GM06990 (cell line): Measurements from ENCODE around the gene SIM1.

Experiments used
- DNase-seq: peaks from one replicate; pipeline ENCODE4 v3.0.0-alpha.2; 2011; ENCODE audit not compliant: insufficient read length; ENCODE audit errors: extremely low read depth
- H3K27me3 ChIP-seq: replicated peaks from 2 replicates; pipeline ENCODE4 v1.6.0; 2011; ENCODE audit warnings: low read length; ENCODE audit not compliant: control insufficient read depth, insufficient read depth
- H3K36me3 ChIP-seq: 2 replicates; pipeline ENCODE4 v1.5.1; 2011; ENCODE audit warnings: low read length; ENCODE audit not compliant: control insufficient read depth, insufficient read depth
- H3K4me3 ChIP-seq: replicated peaks from 2 replicates; pipeline ENCODE4 v1.5.1; 2011; ENCODE audit warnings: low read depth, mild to moderate bottlenecking, control low read depth, low read length
- TF ChIP-seq, protein P1 (sequence below): IDR thresholded peaks from 2 replicates; pipeline ENCODE4 v1.5.1; 2011; ENCODE audit warnings: low read length, control low read depth, mild to moderate bottlenecking, inconsistent platforms; ENCODE audit not compliant: insufficient read depth, poor library complexity, severe bottlenecking

The SIM1 gene

DNA sequence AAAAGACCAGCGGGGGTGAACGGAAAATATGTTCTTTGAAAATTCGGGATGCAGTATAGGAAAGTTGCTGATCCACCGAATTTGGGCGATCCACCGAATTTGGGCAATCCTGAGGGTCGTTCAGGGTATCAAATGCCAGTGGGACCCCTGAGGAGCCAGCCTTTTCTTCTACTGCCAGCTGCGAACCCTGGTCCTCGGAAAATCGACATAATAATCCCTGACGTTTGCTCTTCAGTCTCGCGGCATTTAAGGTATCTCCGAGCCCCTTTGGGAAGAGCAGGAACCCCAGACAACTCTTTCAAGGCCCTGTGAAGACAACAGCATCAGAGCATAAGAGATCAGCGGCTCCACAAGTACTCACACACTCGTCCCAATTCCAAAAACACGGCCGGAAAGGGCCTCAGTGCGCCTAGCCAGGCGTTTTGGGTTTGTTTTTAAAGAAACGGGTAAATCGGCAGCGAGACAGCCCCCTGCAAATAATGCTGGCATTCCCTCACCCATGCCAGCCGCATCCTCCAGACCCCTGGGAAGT lies 1.0 kb downstream of the SIM1 start:
- peaks cover 5% of the 10 kb centered on the region for H3K27me3 ChIP-seq
- TF ChIP-seq, protein P1, sequence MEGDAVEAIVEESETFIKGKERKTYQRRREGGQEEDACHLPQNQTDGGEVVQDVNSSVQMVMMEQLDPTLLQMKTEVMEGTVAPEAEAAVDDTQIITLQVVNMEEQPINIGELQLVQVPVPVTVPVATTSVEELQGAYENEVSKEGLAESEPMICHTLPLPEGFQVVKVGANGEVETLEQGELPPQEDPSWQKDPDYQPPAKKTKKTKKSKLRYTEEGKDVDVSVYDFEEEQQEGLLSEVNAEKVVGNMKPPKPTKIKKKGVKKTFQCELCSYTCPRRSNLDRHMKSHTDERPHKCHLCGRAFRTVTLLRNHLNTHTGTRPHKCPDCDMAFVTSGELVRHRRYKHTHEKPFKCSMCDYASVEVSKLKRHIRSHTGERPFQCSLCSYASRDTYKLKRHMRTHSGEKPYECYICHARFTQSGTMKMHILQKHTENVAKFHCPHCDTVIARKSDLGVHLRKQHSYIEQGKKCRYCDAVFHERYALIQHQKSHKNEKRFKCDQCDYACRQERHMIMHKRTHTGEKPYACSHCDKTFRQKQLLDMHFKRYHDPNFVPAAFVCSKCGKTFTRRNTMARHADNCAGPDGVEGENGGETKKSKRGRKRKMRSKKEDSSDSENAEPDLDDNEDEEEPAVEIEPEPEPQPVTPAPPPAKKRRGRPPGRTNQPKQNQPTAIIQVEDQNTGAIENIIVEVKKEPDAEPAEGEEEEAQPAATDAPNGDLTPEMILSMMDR, result no peak
- no peak overlapping the region for H3K4me3 ChIP-seq
- no peaks in the 10 kb centered on the region for H3K36me3 ChIP-seq
- no peak for DNase-seq

DNA sequence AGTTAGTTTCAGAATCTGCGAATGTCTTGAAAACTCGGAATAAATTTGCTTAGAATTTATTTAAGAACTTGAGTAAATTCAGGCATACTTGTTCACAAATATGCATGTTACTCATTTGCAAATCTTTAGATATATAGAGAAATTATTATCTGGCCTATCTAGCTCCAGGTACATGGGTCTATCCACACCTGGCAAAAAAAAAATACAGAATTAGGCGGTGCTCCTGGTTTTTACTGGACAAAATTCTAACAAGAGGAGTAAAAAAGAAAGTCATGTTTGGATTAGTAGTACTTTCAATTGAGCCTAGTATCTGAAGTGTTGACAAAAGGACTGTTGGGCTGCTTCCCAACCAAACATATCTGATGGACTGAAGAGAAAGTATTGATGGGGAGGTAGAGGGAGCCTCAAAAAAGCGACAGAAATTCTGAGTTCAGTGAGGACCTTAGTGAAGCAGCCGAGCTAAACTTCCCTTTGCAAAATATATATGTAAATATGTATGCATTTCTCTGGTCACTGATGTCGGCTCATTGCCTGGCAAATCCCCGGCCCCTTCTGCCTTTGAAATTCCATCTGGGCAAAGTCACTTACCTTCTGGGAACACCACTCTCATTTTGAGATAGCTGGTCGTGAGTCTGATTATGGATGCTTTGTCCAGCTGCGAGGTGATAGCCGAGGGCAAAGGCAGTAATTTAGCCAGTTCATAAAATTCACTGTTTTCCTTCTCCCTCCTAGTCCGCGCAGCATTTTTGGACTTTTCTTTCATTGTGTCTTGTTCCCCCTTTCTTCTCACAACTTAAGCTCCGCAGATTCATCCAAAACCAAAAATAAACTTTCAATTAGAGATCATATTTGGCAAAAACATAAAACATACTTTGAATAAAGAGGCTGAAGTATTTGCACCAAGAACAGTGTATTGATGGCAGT lies 1.8 kb downstream of the SIM1 start:
- no peaks in the 10 kb centered on the region for H3K36me3 ChIP-seq
- no peak for DNase-seq
- H3K4me3 ChIP-seq, result no peak overlapping the region
- H3K27me3 ChIP-seq, result peaks cover 5% of the 10 kb centered on the region
- TF ChIP-seq, protein P1, result no peak

DNA sequence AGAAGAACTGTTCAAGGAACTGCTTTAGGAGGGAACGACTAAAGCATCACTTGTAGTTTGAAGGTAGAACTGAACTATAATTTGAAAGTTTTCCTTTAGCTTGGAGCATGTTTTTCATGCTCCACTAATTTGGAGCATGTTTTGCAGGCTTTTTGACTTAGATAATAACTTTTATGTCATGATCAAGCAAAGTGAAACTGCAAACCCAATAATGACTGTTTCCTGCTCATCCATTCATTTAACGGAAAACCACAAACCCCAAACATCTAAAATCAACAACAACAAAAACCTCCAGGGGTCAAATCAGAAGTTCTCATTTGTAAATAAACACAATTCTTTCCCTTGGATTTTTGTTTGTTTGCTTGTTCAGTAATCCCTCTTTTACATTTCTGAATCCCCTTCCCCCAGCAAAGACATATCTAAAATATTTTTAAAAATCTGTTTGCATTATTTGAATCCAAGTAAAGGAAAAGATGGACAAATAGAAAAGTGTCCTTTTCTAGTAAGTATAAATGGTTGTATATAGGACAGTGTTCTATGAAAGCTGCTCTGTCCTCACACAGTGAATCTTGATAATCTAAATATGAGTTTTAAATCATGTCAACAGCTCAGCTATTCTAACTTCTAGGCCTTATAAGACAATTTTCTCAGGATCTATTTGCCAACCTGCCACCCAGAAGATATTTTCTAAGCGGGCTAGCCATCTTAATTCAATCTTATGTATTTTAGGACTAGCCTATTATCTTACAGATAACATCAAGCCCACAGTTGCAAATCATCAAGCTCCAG lies 2.6 kb downstream of the SIM1 start:
- Histone ChIP-seq H3K27me3 (peaks cover 7% of the 10 kb centered on the region), H3K4me3 (no peak overlapping the region), H3K36me3 (no peaks in the 10 kb centered on the region)
- DNase-seq, result no peak
- TF ChIP-seq, protein P1, result no peak

DNA sequence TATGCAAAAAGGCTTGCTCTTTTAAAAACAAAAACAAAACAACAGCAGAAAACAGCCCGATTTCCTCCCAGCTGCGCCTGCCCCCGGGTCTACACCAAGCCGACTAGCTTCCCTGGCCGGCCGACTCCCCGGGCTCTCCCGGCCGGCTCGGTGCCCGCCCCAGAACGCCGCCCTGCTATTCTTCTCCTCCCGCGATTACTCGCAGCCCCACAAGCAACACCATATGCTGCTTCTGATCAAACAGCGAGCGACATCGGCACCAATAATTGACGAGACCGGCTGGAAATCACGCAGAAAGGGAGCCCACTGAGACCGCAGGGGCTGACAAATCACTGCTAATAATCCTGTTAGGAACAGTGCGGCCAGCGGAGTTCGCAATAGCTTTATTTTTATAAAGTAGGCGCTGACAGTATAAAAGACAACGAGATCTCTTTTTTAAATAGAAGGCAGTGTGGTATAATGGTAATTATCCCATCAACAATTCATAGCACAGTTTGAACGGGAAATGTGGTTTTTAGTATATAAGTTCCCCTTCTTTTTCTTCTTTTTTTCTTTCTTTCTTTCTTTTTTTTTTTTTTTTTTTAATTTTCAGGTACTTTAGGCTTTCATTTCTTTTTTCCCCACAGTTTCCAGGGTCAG lies 3.3 kb downstream of the SIM1 start:
- no peak overlapping the region for H3K4me3 ChIP-seq
- DNase-seq, result no peak
- peaks cover 3% of the 10 kb centered on the region for H3K27me3 ChIP-seq
- H3K36me3 ChIP-seq, result no peaks in the 10 kb centered on the region
- TF ChIP-seq, protein P1, result no peak

DNA sequence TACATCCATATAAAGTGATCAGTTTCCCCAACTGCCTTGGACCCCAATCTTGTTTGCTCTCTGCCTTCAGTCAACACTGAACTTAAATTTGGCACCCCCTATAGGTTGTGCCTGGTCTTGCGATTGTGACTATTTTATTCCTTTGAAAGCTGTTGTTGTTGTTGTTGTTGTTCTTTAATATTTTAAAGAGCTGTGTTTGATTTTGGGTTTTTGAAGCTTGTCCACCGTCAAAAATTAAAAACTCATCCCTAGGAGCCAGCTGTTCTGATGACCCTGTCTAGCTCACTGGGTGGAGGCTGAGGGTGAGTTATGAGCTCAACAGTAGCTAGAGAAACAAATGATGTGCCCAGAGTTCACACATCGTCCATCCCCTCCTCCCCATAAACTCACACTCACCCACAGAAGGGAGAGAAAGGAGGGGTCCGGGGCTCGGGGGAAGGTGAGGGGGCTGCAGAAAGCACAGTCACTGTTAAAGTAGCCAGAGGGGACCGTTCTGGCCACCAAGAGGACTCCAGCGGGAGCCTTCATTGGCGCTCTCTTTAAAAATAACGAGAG lies 4.0 kb downstream of the SIM1 start:
- TF ChIP-seq, protein P1, result peak; percentile 20
- no peak overlapping the region for H3K4me3 ChIP-seq
- H3K36me3 ChIP-seq, result no peaks in the 10 kb centered on the region
- no peak for DNase-seq
- H3K27me3 ChIP-seq, result peaks cover 3% of the 10 kb centered on the region
